Epithelial cell of esophagus (primary cell): Measurements from ENCODE around the gene C14orf93.

Experiments used
- DNase-seq: peaks from one replicate; pipeline ENCODE4 v3.0.0; 2010; ENCODE audit warnings: low read depth
- H3K4me3 ChIP-seq: 2 replicates; pipeline ENCODE4 v1.5.1; 2011; ENCODE audit warnings: mild to moderate bottlenecking, low read length, control low read depth
- CTCF ChIP-seq: IDR thresholded peaks from 2 replicates; pipeline ENCODE4 v1.5.1; 2011; ENCODE audit warnings: low read depth, mild to moderate bottlenecking, low read length, control low read depth, inconsistent platforms; ENCODE audit not compliant: insufficient read depth; ENCODE audit errors: missing control alignments

C14orf93 gene

GRCh38 chr14:22939684-22940083, 70.3 kb downstream of the C14orf93 start:
- no peak for TF ChIP-seq CTCF
- no peak for DNase-seq
- H3K4me3 ChIP-seq = no peak overlapping the region
